CD14-positive monocyte (primary cell): ENCODE measurements around the gene PLCL2. TPM values are rescaled to one million over a fixed set of nuclear protein-coding genes. Genes with fewer than 3 reads are reported as not detected.

Experiments
- DNase-seq, 3 donors: peaks; one replicate each; pipeline ENCODE4 v3.0.0-alpha.2; 2011 to 2022
- H2AFZ ChIP-seq: 2 replicates; pipeline ENCODE4 v1.6.0; 2012; ENCODE audit warnings: mild to moderate bottlenecking, low read depth, low read length, inconsistent platforms; ENCODE audit not compliant: insufficient read depth, poor library complexity, severe bottlenecking
- H3K27ac ChIP-seq, 2 donors: 1 replicate in 1 of 2; 2 replicates in 1 of 2; pipeline ENCODE4 v1.5.1; 2012 to 2013; ENCODE audit warnings: low read length in 2 of 2, control low read depth in 1 of 2, inconsistent platforms in 1 of 2, low read depth in 1 of 2, mild to moderate bottlenecking in 1 of 2
- H3K27me3 ChIP-seq, 2 donors: one replicate each; pipeline versions ENCODE4 v1.6.0 to v1.6.1; 2011 to 2013; ENCODE audit warnings: low read length in 2 of 2; ENCODE audit not compliant: control insufficient read depth in 2 of 2, insufficient read depth in 2 of 2
- H3K36me3 ChIP-seq, 2 donors: replicated peaks in 1 of 2; 1 replicate in 1 of 2; 2 replicates in 1 of 2; pipeline versions ENCODE4 v1.5.1 to v1.6.1; 2012 to 2013; ENCODE audit warnings: low read length in 2 of 2, control low read depth in 1 of 2, inconsistent platforms in 1 of 2, mild to moderate bottlenecking in 1 of 2; ENCODE audit not compliant: insufficient read depth in 2 of 2, control insufficient read depth in 1 of 2
- H3K4me1 ChIP-seq, 2 donors: 1 replicate in 1 of 2; 2 replicates in 1 of 2; pipeline versions ENCODE4 v1.5.1 to v1.6.1; 2012 to 2013; ENCODE audit warnings: low read length in 2 of 2, control low read depth in 1 of 2, inconsistent platforms in 1 of 2, mild to moderate bottlenecking in 1 of 2, moderate library complexity in 1 of 2; ENCODE audit not compliant: insufficient read depth in 2 of 2, control insufficient read depth in 1 of 2
- H3K4me2 ChIP-seq: replicated peaks from 2 replicates; pipeline ENCODE3; 2012; ENCODE audit warnings: low read length, moderate library complexity, mild to moderate bottlenecking; ENCODE audit not compliant: poor library complexity, severe bottlenecking; ENCODE audit errors: extremely low read depth
- H3K4me3 ChIP-seq, 3 experiments: fragments of 200-600 bp in 1 of 3; sonication (generic) in 1 of 3; replicated peaks in 1 of 3; 1 replicate in 2 of 3; 2 replicates in 1 of 3; pipeline ENCODE4 v1.5.1; 2011 to 2013; ENCODE audit warnings: low read length in 3 of 3, mild to moderate bottlenecking in 3 of 3, control low read depth in 2 of 3, low read depth in 2 of 3, inconsistent platforms in 1 of 3, moderate library complexity in 1 of 3
- H3K79me2 ChIP-seq: 2 replicates; pipeline ENCODE4 v1.6.0; 2012; ENCODE audit warnings: mild to moderate bottlenecking, control low read depth, inconsistent platforms, low read length, moderate library complexity; ENCODE audit not compliant: insufficient read depth
- H3K9ac ChIP-seq: 2 replicates; pipeline ENCODE4 v1.6.0; 2017; ENCODE audit warnings: low read length, mild to moderate bottlenecking; ENCODE audit not compliant: insufficient read depth, poor library complexity, severe bottlenecking
- H3K9me3 ChIP-seq, 2 donors: replicated peaks in 1 of 2; 1 replicate in 1 of 2; 2 replicates in 1 of 2; pipeline versions ENCODE4 v1.5.1 to v1.6.1; 2012 to 2013; ENCODE audit warnings: low read length in 2 of 2, control low read depth in 1 of 2; ENCODE audit not compliant: control insufficient read depth in 1 of 2, insufficient read depth in 1 of 2
- H4K20me1 ChIP-seq: 2 replicates; pipeline ENCODE4 v1.6.0; 2012; ENCODE audit warnings: mild to moderate bottlenecking, low read length, control low read depth, moderate library complexity; ENCODE audit not compliant: insufficient read depth
- H3K27ac Mint-ChIP-seq, 7 donors: one replicate each; pipeline ENCODE4 v1.8.0; 2020; ENCODE audit warnings: mild to moderate bottlenecking in 7 of 7, mixed read lengths in 7 of 7, moderate library complexity in 6 of 7, inconsistent platforms in 2 of 7
- H3K27me3 Mint-ChIP-seq, 3 donors: one replicate each; pipeline ENCODE4 v1.8.0; 2021 to 2022; ENCODE audit warnings: low read depth in 3 of 3, mild to moderate bottlenecking in 3 of 3, mixed read lengths in 3 of 3, moderate library complexity in 3 of 3, inconsistent platforms in 1 of 3
- H3K36me3 Mint-ChIP-seq, 2 donors: one replicate each; pipeline ENCODE4 v1.8.0; 2020; ENCODE audit warnings: mixed read lengths in 2 of 2, inconsistent platforms in 1 of 2, mild to moderate bottlenecking in 1 of 2
- H3K4me1 Mint-ChIP-seq: one replicate; pipeline ENCODE4 v1.8.0; 2020; ENCODE audit warnings: mild to moderate bottlenecking, mixed read lengths
- H3K4me3 Mint-ChIP-seq, 2 donors: one replicate each; pipeline ENCODE4 v1.8.0; 2020; ENCODE audit warnings: mild to moderate bottlenecking in 2 of 2, mixed read lengths in 2 of 2, moderate library complexity in 1 of 2
- H3K9me3 Mint-ChIP-seq, 7 donors: one replicate each; pipeline ENCODE4 v1.8.0; 2020 to 2022; ENCODE audit warnings: mixed read lengths in 7 of 7, mild to moderate bottlenecking in 6 of 7, moderate library complexity in 6 of 7, inconsistent platforms in 2 of 7
- CTCF ChIP-seq: fragments of 200-600 bp; IDR thresholded peaks from one replicate; pipeline ENCODE4 v1.8.0; 2022; ENCODE audit warnings: antibody characterized with exemption, mild to moderate bottlenecking
- WGBS: methylation state at CpG from one replicate; pipeline ENCODE4 v1.1.5; 2013; ENCODE audit warnings: missing lambda C conversion rate; ENCODE audit not compliant: insufficient coverage; 5-methylcytosine and 5-hydroxymethylcytosine counted together
- intact Hi-C, 2 donors: fragments of 100-400 bp; cut with micrococcal nuclease; formaldehyde crosslinking; loops; one replicate each; pipeline versions ENCODE4 v1.15.0 to v1.15.1; 2023
- polyA plus RNA-seq, 3 donors: library from polyadenylated mRNA; depleted of rRNA in 1 of 3; unstranded in 2 of 3; stranded (reverse) in 1 of 3; fragments of 300-500 nt in 2 of 3; fragments of >200 nt in 1 of 3; fragmentation: Illumina TruSeq in 2 of 3; gene quantifications; 1 replicate in 2 of 3; 2 replicates in 1 of 3; pipeline ENCODE4 v1.2.3, GENCODE V29; 2012 to 2021

Gene PLCL2
- polyA plus RNA-seq, 3 donors, result 18.8 to 32.5 (median 26.8) TPM

DNA sequence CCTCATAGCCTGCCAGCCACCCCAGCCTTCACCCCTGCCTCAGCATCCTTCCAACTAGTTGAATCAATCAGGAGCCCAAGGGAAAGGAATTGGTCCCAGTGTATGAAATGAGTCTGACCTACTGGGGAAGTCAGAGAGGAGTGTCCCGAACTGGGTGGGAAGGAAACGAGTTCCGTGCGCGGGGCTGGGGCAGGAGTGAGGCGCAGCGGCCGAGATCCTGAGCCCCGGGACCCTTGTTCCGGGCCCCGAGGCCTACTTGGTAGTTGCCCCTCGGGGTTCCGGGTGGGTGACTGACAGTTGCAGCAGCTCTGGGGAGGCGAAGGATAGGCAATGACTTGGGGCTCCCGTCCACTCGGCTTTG is 1.1 kb upstream of the PLCL2 start:
- no peaks in the 10 kb centered on the region for H3K27me3 Mint-ChIP-seq
- no peak for TF ChIP-seq CTCF
- Histone ChIP-seq H2AFZ (peak overlapping the region; percentile 85), H3K4me2 (peak overlapping the region; percentile 90), H3K79me2 (peaks cover 42% of the 10 kb centered on the region), H4K20me1 (peaks cover 6% of the 10 kb centered on the region), H3K4me1 (peaks cover 30 to 50% of the 10 kb centered on the region in 2 donors), H3K4me3 (peak overlapping the region; percentile 58 to 96 (median 92)), H3K27me3 (no peaks in the 10 kb centered on the region), H3K27ac (peak overlapping the region; percentile 84 to 94), H3K9me3 (no peaks in the 10 kb centered on the region), H3K9ac (peak overlapping the region; percentile 93), H3K36me3 (no peaks in the 10 kb centered on the region)
- 67% methylated on average over 16 of the region's 16 CpGs for WGBS
- peak overlapping the region; percentile 22 to 93 (median 82) for H3K27ac Mint-ChIP-seq
- H3K4me1 Mint-ChIP-seq, result peaks cover 59% of the 10 kb centered on the region
- peak overlapping the region; percentile 85 to 87 for H3K4me3 Mint-ChIP-seq
- H3K9me3 Mint-ChIP-seq, result no peaks in the 10 kb centered on the region
- no peak for DNase-seq
- intact Hi-C loops, result loop anchor here (5.0 kb wide), 2 partner anchors 36 to 81 kb away; no protein-coding TSS in a partner anchor
- H3K36me3 Mint-ChIP-seq, result peaks cover 0 to 3% of the 10 kb centered on the region in 2 donors

DNA sequence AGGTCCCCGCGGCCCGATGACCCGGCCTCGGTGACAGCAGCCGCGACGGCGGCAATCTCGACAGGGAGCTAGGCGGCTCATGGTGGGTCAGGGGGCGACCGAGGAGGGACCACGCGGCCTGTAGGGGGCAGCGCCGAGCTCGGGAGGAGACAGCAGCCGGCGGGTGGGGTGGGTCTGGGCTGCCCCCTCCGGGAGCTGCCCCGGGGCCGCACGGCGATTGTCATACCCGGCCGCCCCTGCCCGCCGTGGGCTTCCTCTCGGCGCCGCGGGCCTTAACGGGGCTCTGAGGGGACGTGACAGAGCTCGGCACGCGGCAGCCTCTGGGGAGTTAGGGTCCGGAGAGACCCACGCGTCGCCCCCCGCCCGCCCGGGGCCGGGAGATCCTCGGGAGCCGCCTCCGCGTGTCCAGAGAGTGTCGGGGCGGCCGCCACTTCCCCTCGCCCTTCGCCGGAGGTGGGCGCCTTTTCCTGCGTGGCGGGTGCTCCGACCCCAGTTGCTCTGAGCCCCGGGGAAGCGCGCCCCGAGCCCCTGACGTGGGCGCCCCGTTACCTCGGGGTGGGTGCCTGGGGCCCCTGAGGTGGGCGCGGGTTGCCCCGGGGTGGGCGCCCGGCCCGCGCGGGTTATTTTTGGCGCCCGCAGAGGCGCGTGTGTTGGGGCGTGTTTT is 539 bp upstream of the PLCL2 start:
- TF ChIP-seq CTCF, result peak; percentile 60
- H3K27me3 ChIP-seq, result no peaks in the 10 kb centered on the region
- 3% methylated on average over 79 of the region's 81 CpGs for WGBS
- peaks cover 11% of the 10 kb centered on the region for H4K20me1 ChIP-seq
- H2AFZ ChIP-seq, result peak overlapping the region; percentile 85
- Mint-ChIP-seq H3K27me3 (no peaks in the 10 kb centered on the region), H3K4me1 (peaks cover 61% of the 10 kb centered on the region), H3K27ac (peak overlapping the region; percentile 85 to 97 (median 94)), H3K36me3 (peaks cover 0 to 3% of the 10 kb centered on the region in 2 donors), H3K9me3 (no peaks in the 10 kb centered on the region), H3K4me3 (peak overlapping the region; percentile 88 to 90)
- DNase-seq, result peak in 2 of 3 donors; percentile 46 to 56
- H3K36me3 ChIP-seq, result no peaks in the 10 kb centered on the region
- H3K27ac ChIP-seq, result peak overlapping the region; percentile 84 to 94
- peaks cover 35 to 52% of the 10 kb centered on the region in 2 donors for H3K4me1 ChIP-seq
- H3K4me3 ChIP-seq, result peak overlapping the region; percentile 58 to 96 (median 92)
- peak overlapping the region; percentile 90 for H3K4me2 ChIP-seq
- intact Hi-C loops, result loop anchor here (5.0 kb wide), 2 partner anchors 37 to 82 kb away; no protein-coding TSS in a partner anchor
- H3K79me2 ChIP-seq, result peaks cover 47% of the 10 kb centered on the region
- H3K9me3 ChIP-seq, result no peaks in the 10 kb centered on the region
- peak overlapping the region; percentile 93 for H3K9ac ChIP-seq
